ENCODE measurements around the gene APBA1. TPM values are rescaled to one million over a fixed set of nuclear protein-coding genes. Genes with fewer than 3 reads are reported as not detected.

The APBA1 gene
- total and polyA plus RNA-seq, 9 of the 15 experiments (the other 6 are each of a cell fraction or from before 2014, with no cell fraction given), result 0.01 to 0.02 TPM; not detected in 7

DNA sequence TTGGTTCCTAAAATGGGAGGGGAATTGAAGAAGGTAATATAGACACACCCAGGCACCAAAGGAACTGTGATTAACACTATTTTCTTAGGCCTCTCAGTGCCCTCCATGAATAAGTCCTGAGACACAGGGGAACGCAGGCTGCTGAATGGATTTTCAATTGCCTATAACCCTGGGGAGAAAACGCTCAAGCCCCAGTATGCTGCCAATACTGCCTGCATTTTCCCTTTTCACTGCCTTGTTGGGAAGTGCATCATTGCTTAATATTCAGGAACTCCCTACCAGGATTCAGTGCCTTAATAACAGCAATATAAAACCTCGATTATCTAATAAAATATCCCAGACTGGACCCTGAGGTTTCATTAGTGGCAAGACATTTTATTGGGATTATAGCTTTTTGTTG is 25.4 kb downstream of the APBA1 start:
- no peak overlapping the region for H3K9ac ChIP-seq (ENCODE audit: insufficient read depth in 1 of 2, low read depth in 2 of 2, low read length in 2 of 2)
- H3K27me3 ChIP-seq (ENCODE audit: control insufficient read depth in 2 of 2, insufficient read depth in 2 of 2, low read length in 2 of 2), result no peaks in the 10 kb centered on the region
- FAIRE-seq (no peak), ATAC-seq (no peak), DNase-seq (ENCODE audit: extremely low read depth in 1 of 4, low spot score in 3 of 4) (no peak)
- H2AFZ ChIP-seq (ENCODE audit: low read depth, low read length), result no peak overlapping the region
- H3K27ac ChIP-seq (ENCODE audit: extremely low read depth, low read depth, low read length), result no peak overlapping the region
- in situ Hi-C loops (cut with MboI), result no loop called here
- CTCF ChIA-PET (ENCODE audit: low intra/inter-chr PET ratio), result no interaction called here
- no peaks in the 10 kb centered on the region for H3K9me3 ChIP-seq (replicated peaks; ENCODE audit: control insufficient read depth, insufficient read depth, low read depth, low read length)
- H3K4me2 ChIP-seq (ENCODE audit: insufficient read depth, low read length), result no peak overlapping the region
- TF ChIP-seq MCM5 (IDR thresholded peaks at IDR 0.05; ENCODE audit: low read depth) (no peak), ZNF778 (CRISPR knock-in tag; IDR thresholded peaks at IDR 0.05) (no peak), ZNF165 (CRISPR knock-in tag; IDR thresholded peaks at IDR 0.05; ENCODE audit: borderline replicate concordance) (no peak), RAD51 (IDR thresholded peaks at IDR 0.05; ENCODE audit: borderline replicate concordance, low read depth) (no peak), SREBF2 (CRISPR knock-in tag; IDR thresholded peaks at IDR 0.05) (no peak), PCBP1 (IDR thresholded peaks at IDR 0.05; ENCODE audit: low read depth, low read length, poor library complexity, severe bottlenecking) (no peak), CBFA2T3 (IDR thresholded peaks at IDR 0.05) (no peak), ZNF347 (CRISPR knock-in tag; IDR thresholded peaks at IDR 0.05; ENCODE audit: low read depth) (no peak), SIN3A (IDR thresholded peaks at IDR 0.05; ENCODE audit: borderline replicate concordance in 2 of 2, control insufficient read depth in 1 of 2, low read depth in 2 of 2, low read length in 2 of 2) (no peak), ZBTB17 (CRISPR knock-in tag; IDR thresholded peaks at IDR 0.05) (no peak), ZNF583 (CRISPR knock-in tag; IDR thresholded peaks at IDR 0.05) (no peak)
- TF ChIP-seq, protein P1, sequence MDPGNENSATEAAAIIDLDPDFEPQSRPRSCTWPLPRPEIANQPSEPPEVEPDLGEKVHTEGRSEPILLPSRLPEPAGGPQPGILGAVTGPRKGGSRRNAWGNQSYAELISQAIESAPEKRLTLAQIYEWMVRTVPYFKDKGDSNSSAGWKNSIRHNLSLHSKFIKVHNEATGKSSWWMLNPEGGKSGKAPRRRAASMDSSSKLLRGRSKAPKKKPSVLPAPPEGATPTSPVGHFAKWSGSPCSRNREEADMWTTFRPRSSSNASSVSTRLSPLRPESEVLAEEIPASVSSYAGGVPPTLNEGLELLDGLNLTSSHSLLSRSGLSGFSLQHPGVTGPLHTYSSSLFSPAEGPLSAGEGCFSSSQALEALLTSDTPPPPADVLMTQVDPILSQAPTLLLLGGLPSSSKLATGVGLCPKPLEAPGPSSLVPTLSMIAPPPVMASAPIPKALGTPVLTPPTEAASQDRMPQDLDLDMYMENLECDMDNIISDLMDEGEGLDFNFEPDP (CRISPR knock-in tag; IDR thresholded peaks at IDR 0.05), result no peak
- H3K79me2 ChIP-seq (ENCODE audit: control insufficient read depth, insufficient read depth, low read length), result no peaks in the 10 kb centered on the region
- H3K4me1 ChIP-seq (replicated peaks in 1 of 2; ENCODE audit: control insufficient read depth in 2 of 2, insufficient read depth in 2 of 2, low read length in 2 of 2), result no peaks in the 10 kb centered on the region
- no peaks in the 10 kb centered on the region for H3K36me3 ChIP-seq (ENCODE audit: control insufficient read depth, insufficient read depth, low read length)
- no peak overlapping the region for H3K4me3 ChIP-seq
- H3K9me1 ChIP-seq (ENCODE audit: control insufficient read depth, insufficient read depth, low read length), result no peaks in the 10 kb centered on the region
- POLR2A ChIA-PET, result no interaction called here
- 0% methylated on average over 3 of the region's 3 CpGs for WGBS (ENCODE audit: insufficient coverage, low coverage, missing lambda C conversion rate)
- no peaks in the 10 kb centered on the region for H4K20me1 ChIP-seq (replicated peaks; ENCODE audit: control insufficient read depth, insufficient read depth, low read length)
- no TSS peak for BruUV-seq (replicated peaks)
- intact Hi-C loops (cut with micrococcal nuclease), result no loop called here
